ENCODE measurements around the gene UROD.

Gene UROD

DNA sequence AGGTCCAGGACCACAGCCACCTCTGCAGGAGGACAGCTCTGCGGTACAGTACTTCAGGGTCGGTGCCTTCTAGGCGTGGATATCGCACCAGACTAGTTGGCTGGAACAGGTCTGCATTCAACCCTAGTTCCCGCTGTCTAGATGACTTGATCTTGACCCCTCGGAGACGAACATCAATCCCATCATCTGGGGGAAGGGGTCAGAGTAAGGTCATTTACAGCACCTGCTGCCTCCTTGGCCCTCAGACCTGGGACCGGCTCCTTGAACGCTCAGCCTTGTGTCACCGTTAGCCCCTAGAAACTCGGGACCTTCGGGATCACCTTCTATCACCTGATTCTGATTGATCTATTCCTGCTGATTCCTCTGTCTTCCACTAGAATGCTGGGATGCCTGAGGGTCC is 3.5 kb upstream of the UROD start:
- DNase-seq (ENCODE audit: low spot score): no peak

DNA sequence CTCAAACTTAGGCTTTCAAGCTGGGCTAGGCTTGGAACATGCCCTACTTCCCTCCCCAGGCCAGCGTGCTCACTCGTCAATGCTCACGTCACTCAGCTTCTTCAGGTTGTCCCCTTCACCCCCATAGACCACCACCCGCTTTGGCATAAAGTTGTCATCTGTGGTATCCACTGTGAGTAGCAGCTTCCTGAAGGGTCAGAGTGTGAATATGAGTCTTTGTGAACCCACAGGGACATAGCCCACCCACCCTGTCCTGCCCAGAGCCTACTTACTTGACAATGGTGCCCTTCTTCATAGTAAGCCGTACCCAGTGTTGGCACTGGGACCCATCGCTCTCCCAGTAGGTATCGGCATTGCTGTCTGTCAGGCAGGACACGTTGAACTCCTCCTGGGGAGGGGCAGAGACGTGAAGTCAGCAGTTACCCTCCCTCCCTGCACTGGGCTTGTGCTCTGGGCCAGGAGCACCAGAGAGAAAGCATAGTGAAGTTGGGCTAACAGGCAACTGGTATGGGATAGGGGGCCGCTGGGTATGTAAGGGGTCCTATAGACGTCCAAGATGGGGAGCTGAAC is 2.7 kb upstream of the UROD start:
- no peak for DNase-seq (ENCODE audit: low spot score)

DNA sequence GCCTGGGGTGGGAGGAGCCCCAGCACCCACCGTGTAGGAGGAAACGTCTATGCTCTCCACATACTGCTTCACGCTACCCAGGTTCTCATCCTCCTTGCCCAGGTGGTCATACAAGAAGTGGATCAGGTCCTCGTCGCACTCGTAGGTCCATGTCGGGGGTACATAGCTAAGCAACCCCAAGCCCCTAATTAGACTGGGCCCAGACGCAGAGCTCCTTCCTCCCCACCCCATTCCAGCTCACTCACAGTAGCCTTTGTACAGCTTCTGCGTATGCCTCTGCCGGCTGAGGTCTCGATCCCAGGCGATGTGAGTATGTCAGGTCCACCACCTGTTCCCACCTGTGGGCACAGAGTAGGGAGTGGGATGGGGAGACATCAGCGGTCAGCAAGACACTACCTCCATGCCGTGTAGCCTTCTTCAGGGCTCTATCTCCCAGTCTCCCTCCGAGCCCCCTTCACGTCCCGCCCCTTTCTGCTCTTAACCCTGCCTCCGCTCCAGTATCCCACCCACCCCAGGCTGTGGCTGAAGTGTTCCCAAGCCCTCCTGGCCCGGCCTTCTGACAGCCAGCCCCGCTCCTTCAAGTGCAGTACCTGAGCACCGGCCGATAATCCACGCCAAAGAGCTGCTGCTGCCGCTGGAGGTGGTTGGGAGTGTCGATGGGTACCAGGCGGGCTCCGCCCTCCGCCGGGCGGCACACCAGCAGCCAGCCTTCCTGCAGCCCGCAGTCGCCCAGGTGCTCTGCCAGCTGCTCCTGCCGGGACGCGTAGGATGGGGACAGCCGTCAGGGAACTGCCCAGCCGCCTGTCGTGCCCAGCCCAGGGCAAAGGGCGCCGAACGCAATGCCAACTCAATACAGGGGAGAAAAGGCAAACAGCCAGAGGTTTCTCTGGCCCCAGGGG is 1.8 kb upstream of the UROD start:
- DNase-seq (ENCODE audit: low spot score): peak; percentile 38

DNA sequence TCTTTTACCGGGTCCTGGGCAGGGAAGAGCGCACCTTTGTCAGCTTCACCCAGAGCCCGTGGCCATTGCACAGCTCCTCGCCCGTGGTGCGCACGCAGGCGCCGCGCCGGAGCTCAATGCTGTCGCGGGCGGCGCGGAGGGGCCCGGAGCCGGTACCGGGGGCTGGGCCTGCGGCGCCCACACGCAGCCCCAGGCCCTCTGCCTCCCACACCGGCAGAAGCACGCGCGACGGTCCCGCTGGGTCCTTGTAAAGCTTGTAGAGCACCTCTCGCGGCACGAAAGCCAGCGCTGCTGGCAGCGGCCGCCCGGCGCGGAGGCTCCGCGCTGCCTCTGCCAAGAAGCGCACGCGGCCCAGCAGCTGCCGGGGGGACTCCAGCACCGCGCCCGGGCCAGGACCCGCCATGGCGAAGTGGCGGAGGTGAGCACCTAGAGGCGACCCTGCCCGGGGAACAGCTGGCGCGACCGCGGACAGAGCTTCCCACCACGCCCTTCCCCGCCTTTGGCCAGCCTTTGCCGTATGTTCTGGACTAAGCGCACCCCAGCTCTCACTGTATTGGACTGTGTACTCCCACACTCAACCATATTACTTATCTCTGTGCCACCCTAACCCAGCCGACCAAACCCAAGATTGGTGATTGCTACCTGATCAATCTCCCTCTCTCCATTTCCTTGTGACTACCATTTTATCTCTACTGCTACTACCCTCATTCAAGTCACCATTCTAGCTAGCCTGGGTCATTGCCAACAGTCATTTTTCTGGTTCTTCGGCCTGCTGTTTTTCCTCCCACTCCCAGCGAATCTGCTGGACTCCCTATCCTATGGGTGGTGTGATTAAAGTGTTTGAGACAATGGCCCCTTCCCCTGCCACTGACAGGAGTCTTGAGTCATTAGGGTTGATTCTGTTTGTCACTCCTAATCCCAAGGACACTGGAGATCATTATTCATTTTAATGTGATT is 921 bp upstream of the UROD start, which contains the start of gene HECTD3:
Gene HECTD3, minus strand, starts transcription at position 470 of the 957 bp plus-strand sequence. Its CDS starts 67 bp downstream, at position 403.
- peak; percentile 86 for DNase-seq (ENCODE audit: low spot score)

- DNase-seq (ENCODE audit: low spot score): peak; percentile 74
Observed at GRCh38 chr1:45012639-45013278, 705 bp downstream of the UROD start.

- no peak for DNase-seq (ENCODE audit: low spot score)
Observed at GRCh38 chr1:45013551-45014209, 1.6 kb downstream of the UROD start.

- DNase-seq (ENCODE audit: low spot score): peak; percentile 79
Observed at GRCh38 chr1:45014321-45015028, 2.4 kb downstream of the UROD start.

DNA sequence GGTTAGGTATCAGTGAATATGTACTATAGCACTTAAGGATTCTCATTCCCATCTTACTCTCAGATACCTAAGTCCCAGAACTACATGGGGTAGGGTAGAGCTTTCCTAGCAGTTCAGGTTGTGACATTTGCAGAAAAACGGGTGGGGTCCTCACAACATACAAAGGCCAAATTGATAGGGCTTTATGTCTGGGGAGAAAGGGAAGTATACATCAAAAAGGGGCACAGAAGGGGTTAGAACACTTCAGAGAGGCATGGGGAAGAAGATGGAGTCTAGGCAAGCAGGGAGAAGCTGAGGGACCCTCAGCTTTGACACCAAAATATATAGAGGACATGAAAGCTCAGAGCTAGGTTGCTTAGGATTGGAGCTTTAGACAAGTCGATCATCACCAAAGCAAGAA is 3.6 kb downstream of the UROD start:
- no peak for DNase-seq (ENCODE audit: low spot score)

DNA sequence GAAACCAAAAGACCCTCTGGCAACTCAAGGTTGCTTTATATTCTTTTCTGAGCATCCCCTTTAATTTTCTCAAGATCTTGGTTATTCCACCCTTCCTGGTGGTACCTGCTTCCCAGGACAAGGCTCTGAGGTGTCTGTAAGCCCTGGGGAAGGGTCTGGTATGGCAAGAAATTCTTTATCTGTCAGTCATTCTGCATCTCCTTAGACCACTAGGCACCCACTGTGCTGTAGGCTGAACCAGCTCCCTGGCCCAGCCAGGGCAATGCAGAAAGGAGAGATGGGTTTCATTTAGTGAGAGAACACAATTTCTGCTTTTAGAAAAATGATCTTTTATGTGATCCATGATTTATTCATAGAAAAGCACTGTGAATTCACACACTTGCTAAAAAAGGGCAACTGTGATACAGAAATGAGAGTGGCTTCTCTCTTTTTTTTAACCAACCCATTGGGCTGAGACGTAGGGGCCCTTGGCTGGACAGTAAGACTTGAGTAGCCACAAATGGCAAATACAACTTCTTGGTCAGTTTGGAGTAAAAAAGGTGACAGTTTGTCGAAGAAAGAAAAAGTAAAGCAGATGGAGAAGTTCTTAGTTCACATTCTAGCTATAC is 4.1 kb downstream of the UROD start:
- DNase-seq (ENCODE audit: low spot score): no peak

- DNase-seq (ENCODE audit: low spot score): no peak
Observed at GRCh38 chr1:45016767-45017166, 4.7 kb downstream of the UROD start.

GRCh38 chr1:45018599-45019230 is 6.7 kb downstream of the UROD start:
- DNase-seq (ENCODE audit: low spot score): peak; percentile 59

- DNase-seq (ENCODE audit: low spot score): no peak
Observed at GRCh38 chr1:45023663-45024062, 11.6 kb downstream of the UROD start.

DNA sequence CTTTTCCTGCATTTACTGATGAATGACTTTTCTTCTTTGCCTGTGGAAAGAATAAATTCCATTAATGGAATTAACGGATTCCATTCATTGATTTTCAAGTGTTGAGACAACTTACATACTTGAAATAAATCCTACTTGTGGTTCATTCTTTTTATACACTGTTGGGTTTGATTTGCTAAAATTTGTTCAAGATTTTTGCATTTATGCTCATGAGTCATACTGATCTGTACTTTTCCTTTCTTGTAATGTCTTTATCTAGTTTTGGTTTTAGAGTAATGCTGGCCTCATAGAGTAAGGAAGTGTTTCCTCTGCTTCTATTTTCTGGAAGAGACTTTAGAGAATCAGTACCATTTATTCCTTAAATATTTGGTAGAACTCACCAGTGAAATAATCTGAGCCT is 14.4 kb downstream of the UROD start:
- no peak for DNase-seq (ENCODE audit: low spot score)

DNA sequence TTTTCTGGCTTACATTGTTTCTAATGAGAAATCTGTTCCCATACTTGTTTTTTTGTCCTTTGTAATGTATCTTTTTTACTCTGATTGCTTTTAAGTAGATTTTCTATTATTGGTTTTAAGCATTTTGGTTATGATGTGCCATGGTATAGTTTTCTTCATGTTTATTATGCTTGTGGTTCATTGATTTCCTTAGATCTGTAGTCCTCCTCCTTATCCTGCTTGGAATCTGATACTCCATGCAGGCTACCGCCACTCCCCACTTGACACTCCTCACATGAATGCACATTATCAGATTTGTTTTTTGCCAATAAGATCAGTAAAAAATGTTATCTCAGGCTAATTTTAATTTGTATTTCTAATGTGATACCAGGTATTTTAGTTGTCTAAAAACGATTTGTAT is 20.8 kb downstream of the UROD start:
- DNase-seq (ENCODE audit: low spot score): no peak

DNA sequence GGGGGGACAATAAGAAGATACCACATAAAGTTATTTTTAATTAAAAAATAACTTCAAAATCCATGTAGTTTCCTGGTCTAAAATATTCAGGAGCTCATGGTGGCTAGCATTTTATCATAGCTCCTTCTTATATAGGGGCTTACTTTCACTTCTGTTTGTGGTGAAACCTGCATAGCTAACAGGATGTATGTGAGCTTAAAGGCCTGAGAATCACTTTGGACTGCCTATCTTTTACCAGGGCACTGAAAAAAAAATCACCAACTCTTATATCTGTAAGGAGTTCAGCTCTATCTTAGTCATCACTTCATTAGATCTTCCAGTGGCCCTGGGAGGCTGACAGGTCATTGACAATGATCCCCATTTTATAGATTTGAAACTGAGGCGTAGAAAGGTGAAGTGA is 21.3 kb downstream of the UROD start:
- no peak for DNase-seq (ENCODE audit: low spot score)

GRCh38 chr1:45035631-45036301 is 23.7 kb downstream of the UROD start:
- no peak for DNase-seq (ENCODE audit: low spot score)

- no peak for DNase-seq (ENCODE audit: low spot score)
Observed at GRCh38 chr1:45037456-45037855, 25.4 kb downstream of the UROD start.

DNA sequence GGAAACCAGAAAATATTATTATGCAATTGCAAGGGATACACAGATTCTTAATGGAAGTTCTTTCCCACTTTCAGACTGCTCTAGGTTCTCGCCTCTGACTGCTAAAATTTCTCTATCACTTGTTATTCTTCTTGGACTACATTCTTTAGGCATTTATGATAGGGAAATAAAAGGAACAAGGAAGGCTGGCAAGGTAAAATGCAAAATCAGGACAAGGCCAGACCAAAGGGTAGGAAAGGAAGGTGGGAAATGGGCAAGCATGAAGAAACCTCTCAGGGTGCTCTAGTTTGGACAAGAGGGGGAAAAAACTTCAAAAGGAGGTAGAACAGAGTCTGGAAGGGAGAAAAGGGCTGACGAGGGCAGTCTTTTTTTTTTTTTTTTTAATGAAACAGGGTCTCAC is 26.2 kb downstream of the UROD start:
- DNase-seq (ENCODE audit: low spot score): no peak

DNA sequence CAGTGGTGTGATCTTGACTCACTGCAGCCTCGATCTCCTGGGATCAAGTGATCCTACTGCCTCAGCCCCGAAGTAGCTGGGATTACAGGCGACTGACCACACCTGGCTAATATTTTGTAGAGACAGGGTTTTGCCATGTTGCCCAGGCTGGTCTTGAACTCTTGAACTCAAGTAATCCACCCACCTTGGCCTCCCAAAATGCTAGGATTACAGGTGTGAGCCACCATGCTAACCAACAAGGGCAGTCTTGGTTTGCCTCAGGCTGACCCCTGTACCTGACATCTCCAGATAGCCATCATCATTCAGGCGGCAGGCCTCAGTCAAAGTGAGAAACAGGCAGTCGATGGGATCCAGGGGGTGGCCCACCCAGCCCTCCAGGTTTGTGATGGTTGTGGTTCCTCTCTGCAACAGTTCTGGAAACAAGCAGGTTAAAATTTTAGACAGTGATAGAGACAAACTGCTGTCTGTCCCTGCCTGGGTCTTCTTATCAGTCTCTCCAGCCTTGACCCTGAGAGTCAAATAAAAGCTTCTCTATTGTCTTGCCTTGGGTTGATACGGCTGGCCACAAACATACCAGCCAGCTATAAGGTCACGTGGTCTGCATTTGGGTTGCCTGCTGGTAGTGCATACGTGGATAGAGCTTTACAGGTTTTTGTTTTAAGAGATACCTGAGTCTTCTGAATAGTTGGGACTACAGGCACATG is 26.8 kb downstream of the UROD start:
- DNase-seq (ENCODE audit: low spot score): no peak
